Neural cell (in vitro differentiated cells): Measurements from ENCODE around the gene GNG7. TPM values are rescaled to one million over a fixed set of nuclear protein-coding genes. Genes with fewer than 3 reads are reported as not detected.
A peak's percentile ranks its signal among the peaks of the same experiment; 100 is the strongest.

Experiments
- H2AFZ ChIP-seq: fragments of 200-600, 300-800 bp; sonication (generic), shearing (Covaris generic); 2 replicates; pipeline ENCODE4 v1.6.0; 2014; ENCODE audit warnings: low read depth, mild to moderate bottlenecking, antibody characterized with exemption, low read length, moderate library complexity
- H3F3A ChIP-seq: fragments of 200-600 bp; shearing (Covaris generic); 2 replicates; pipeline ENCODE4 v1.6.1; 2016; ENCODE audit warnings: mild to moderate bottlenecking, moderate library complexity, mixed read lengths, antibody characterized with exemption, low read length; ENCODE audit not compliant: insufficient read depth, poor library complexity, severe bottlenecking
- H3K27ac ChIP-seq: fragments of 200-600, 300-800 bp; sonication (generic), shearing (Covaris generic); 2 replicates; pipeline ENCODE4 v1.5.1; 2014; ENCODE audit warnings: mild to moderate bottlenecking, low read length, moderate library complexity
- H3K27me3 ChIP-seq: fragments of 300-800, 200-600 bp; sonication (generic), shearing (Covaris generic); 2 replicates; pipeline ENCODE4 v1.6.0; 2014; ENCODE audit warnings: mild to moderate bottlenecking, low read depth, low read length, moderate library complexity; ENCODE audit not compliant: insufficient read depth
- H3K36me3 ChIP-seq: fragments of 300-800, 200-600 bp; sonication (generic), shearing (Covaris generic); 2 replicates; pipeline ENCODE4 v1.5.1; 2014; ENCODE audit warnings: mild to moderate bottlenecking, antibody characterized with exemption, low read length, moderate library complexity; ENCODE audit not compliant: insufficient read depth
- H3K4me2 ChIP-seq: fragments of 300-800, 200-600 bp; sonication (generic), shearing (Covaris generic); 2 replicates; pipeline ENCODE4 v1.6.0; 2014; ENCODE audit warnings: mild to moderate bottlenecking, low read length
- H3K4me3 ChIP-seq: fragments of 300-800, 200-600 bp; sonication (generic), shearing (Covaris generic); 2 replicates; pipeline ENCODE4 v1.5.1; 2014; ENCODE audit warnings: mild to moderate bottlenecking, low read length, moderate library complexity
- H3K79me2 ChIP-seq: fragments of 200-600 bp; shearing (Covaris generic); replicated peaks from 2 replicates; pipeline ENCODE4 v1.6.0; 2014; ENCODE audit warnings: mild to moderate bottlenecking, low read length, moderate library complexity; ENCODE audit not compliant: insufficient read depth
- H3K9ac ChIP-seq: fragments of 300-800, 200-600 bp; sonication (generic), shearing (Covaris generic); 2 replicates; pipeline ENCODE4 v1.6.1; 2016; ENCODE audit warnings: mild to moderate bottlenecking, low read length, mixed read lengths
- H3K9me2 ChIP-seq: fragments of 200-600 bp; shearing (Covaris generic); 2 replicates; pipeline ENCODE4 v1.6.1; 2016; ENCODE audit warnings: mild to moderate bottlenecking, low read length, mixed read lengths; ENCODE audit not compliant: insufficient read depth
- H3K9me3 ChIP-seq: fragments of 200-600, 300-800 bp; sonication (generic), shearing (Covaris generic); 2 replicates; pipeline ENCODE4 v1.6.1; 2016; ENCODE audit warnings: mild to moderate bottlenecking, mixed run types, low read length, moderate library complexity, mixed read lengths
- H4K20me1 ChIP-seq: fragments of 200-600 bp; shearing (Covaris generic); 2 replicates; pipeline ENCODE4 v1.6.1; 2016; ENCODE audit warnings: mild to moderate bottlenecking, mixed run types; ENCODE audit not compliant: insufficient read depth
- EP300 ChIP-seq: fragments of 450-650 bp; conservative IDR thresholded peaks from 2 replicates; pipeline ENCODE4 v1.6.1; 2014; ENCODE audit warnings: antibody characterized with exemption, mild to moderate bottlenecking, moderate library complexity; ENCODE audit not compliant: poor library complexity, severe bottlenecking
- EZH2 ChIP-seq: fragments of 200-600, 300-800 bp; shearing (Covaris generic), sonication (generic); IDR thresholded peaks from 2 replicates; pipeline ENCODE4 v1.6.1; 2014; ENCODE audit warnings: antibody characterized with exemption, low read length, borderline replicate concordance, mild to moderate bottlenecking; ENCODE audit not compliant: insufficient read depth, poor library complexity, severe bottlenecking
- MXI1 ChIP-seq: fragments of 450-650 bp; conservative IDR thresholded peaks from 2 replicates; pipeline ENCODE4 v1.6.1; 2014; ENCODE audit warnings: antibody characterized with exemption, mild to moderate bottlenecking; ENCODE audit not compliant: poor library complexity, severe bottlenecking
- POLR2AphosphoS5 ChIP-seq: IDR thresholded peaks from 2 replicates; pipeline ENCODE4 v1.6.1; 2012
- RAD21 ChIP-seq: fragments of 450-650 bp; conservative IDR thresholded peaks from 2 replicates; pipeline ENCODE4 v1.6.1; 2014; ENCODE audit warnings: antibody characterized with exemption, mild to moderate bottlenecking, moderate library complexity
- SMC3 ChIP-seq: fragments of 450-650 bp; conservative IDR thresholded peaks from 2 replicates; pipeline ENCODE4 v1.6.1; 2014; ENCODE audit warnings: antibody characterized with exemption, mild to moderate bottlenecking, moderate library complexity; ENCODE audit not compliant: poor library complexity
- TAF1 ChIP-seq: IDR thresholded peaks from 2 replicates; pipeline ENCODE4 v1.6.1; 2012; ENCODE audit warnings: low read depth
- polyA plus RNA-seq: library from polyadenylated mRNA; depleted of rRNA; stranded (reverse); fragments of >200 nt; gene quantifications from 2 replicates; pipeline ENCODE4 v1.2.3, GENCODE V29; 2014
- small RNA-seq, 3 experiments: library from RNA; depleted of rRNA; stranded (forward); fragments of <200 nt; gene quantifications; one replicate each; pipeline ENCODE3, GENCODE V24; 2012
- TF ChIP-seq, protein P1 (sequence below): fragments of 450-650 bp; IDR thresholded peaks from 2 replicates; pipeline ENCODE4 v1.5.1; 2014; ENCODE audit warnings: antibody characterized with exemption, mild to moderate bottlenecking, moderate library complexity; ENCODE audit not compliant: poor library complexity, severe bottlenecking
- TF ChIP-seq, protein P2 (sequence below): IDR thresholded peaks from 2 replicates; pipeline ENCODE4 v1.6.1; 2012; ENCODE audit warnings: borderline replicate concordance

GNG7 gene
- polyA plus RNA-seq, 1 donor from 2014 or later, result 3.0 TPM

DNA sequence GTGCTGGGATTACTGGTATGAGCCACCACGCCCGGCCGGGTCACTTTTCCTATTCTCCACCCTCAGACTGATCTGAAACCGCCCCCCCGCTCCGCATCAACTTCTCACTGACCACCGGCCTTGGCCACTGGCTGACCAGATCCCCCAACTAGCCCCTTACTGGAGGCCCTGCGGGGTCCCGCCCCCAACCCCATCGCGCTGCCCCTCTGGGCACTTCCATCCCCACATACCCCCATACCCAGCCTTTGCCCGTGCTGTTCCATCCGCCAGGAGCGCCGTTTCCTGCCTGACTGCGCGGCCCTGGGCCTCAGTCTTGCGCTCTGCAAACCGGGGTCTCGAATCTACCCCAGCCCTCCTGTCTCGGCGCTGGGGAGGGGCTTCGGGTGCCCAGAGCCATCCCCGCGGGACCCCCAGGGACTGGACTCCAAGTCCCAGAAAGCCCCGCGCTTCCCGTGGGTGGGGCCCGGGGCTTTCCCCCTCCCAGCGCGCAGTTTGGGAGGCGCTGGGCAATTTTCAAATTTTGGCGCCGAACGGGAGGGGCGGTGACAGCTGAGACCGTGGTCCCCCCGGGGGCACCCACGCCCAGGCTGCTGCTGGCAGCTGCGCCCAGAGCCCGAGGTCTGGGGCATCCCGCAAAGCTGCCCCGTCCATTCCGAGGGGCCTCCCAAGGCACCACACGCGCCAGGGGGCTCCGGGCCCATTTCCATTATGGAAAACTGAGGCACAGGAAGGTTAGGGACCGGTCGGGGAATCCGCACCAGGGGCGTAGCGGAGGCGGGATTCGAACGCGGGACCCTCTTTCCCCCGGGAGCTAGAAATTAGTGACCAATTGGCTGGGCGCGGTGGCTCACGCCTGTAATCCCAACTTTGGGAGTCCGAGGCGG lies 240.5 kb downstream of the GNG7 start:
- Histone ChIP-seq H3K4me3 (peak overlapping the region; percentile 48), H3K4me2 (no peak overlapping the region), H3K9me3 (no peaks in the 10 kb centered on the region), H3K36me3 (no peaks in the 10 kb centered on the region), H3K9ac (no peak overlapping the region), H3K27me3 (peaks cover 19% of the 10 kb centered on the region), H2AFZ (no peak overlapping the region), H3K27ac (no peak overlapping the region), H4K20me1 (no peaks in the 10 kb centered on the region), H3K79me2 (no peaks in the 10 kb centered on the region), H3K9me2 (no peaks in the 10 kb centered on the region), H3F3A (no peaks in the 10 kb centered on the region)
- TF ChIP-seq, protein P1, sequence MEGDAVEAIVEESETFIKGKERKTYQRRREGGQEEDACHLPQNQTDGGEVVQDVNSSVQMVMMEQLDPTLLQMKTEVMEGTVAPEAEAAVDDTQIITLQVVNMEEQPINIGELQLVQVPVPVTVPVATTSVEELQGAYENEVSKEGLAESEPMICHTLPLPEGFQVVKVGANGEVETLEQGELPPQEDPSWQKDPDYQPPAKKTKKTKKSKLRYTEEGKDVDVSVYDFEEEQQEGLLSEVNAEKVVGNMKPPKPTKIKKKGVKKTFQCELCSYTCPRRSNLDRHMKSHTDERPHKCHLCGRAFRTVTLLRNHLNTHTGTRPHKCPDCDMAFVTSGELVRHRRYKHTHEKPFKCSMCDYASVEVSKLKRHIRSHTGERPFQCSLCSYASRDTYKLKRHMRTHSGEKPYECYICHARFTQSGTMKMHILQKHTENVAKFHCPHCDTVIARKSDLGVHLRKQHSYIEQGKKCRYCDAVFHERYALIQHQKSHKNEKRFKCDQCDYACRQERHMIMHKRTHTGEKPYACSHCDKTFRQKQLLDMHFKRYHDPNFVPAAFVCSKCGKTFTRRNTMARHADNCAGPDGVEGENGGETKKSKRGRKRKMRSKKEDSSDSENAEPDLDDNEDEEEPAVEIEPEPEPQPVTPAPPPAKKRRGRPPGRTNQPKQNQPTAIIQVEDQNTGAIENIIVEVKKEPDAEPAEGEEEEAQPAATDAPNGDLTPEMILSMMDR, result no peak
- TF ChIP-seq, protein P2, sequence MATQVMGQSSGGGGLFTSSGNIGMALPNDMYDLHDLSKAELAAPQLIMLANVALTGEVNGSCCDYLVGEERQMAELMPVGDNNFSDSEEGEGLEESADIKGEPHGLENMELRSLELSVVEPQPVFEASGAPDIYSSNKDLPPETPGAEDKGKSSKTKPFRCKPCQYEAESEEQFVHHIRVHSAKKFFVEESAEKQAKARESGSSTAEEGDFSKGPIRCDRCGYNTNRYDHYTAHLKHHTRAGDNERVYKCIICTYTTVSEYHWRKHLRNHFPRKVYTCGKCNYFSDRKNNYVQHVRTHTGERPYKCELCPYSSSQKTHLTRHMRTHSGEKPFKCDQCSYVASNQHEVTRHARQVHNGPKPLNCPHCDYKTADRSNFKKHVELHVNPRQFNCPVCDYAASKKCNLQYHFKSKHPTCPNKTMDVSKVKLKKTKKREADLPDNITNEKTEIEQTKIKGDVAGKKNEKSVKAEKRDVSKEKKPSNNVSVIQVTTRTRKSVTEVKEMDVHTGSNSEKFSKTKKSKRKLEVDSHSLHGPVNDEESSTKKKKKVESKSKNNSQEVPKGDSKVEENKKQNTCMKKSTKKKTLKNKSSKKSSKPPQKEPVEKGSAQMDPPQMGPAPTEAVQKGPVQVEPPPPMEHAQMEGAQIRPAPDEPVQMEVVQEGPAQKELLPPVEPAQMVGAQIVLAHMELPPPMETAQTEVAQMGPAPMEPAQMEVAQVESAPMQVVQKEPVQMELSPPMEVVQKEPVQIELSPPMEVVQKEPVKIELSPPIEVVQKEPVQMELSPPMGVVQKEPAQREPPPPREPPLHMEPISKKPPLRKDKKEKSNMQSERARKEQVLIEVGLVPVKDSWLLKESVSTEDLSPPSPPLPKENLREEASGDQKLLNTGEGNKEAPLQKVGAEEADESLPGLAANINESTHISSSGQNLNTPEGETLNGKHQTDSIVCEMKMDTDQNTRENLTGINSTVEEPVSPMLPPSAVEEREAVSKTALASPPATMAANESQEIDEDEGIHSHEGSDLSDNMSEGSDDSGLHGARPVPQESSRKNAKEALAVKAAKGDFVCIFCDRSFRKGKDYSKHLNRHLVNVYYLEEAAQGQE, result no peak
- TF ChIP-seq TAF1, result no peak
- no peak for TF ChIP-seq EP300
- no peak for TF ChIP-seq MXI1
- TF ChIP-seq RAD21, result no peak
- TF ChIP-seq POLR2AphosphoS5, result no peak
- no peak for TF ChIP-seq SMC3
- no peak for TF ChIP-seq EZH2

Small RNA genes within 50 kb of the gene (small RNA-seq; reads per million reads assigned to genes)
- gene MIR7850 (0 to 0.81 (median 0) reads per million in 3 experiments), gene RN7SL121P (0 reads per million in 3 experiments), gene RNU6-993P (0 reads per million in 3 experiments)

Other genes with a start within 250 kb of the GNG7 start
- gene LMNB2, start 245.7 kb downstream of the GNG7 start, polyA plus RNA-seq, result 44.1 and 48.8 TPM in 2 replicates
- 0.44 TPM in 1 of 2 replicates, not detected in the other for gene GADD45B, start 226.6 kb downstream of the GNG7 start, polyA plus RNA-seq
- gene DIRAS1, start 18.7 kb upstream of the GNG7 start, polyA plus RNA-seq, result 39.8 and 59.1 TPM in 2 replicates
- gene SLC39A3, start 37.3 kb upstream of the GNG7 start, polyA plus RNA-seq, result 56.4 and 72.8 TPM in 2 replicates
- 80.6 and 93.4 TPM in 2 replicates for gene SGTA, start 80.6 kb upstream of the GNG7 start, polyA plus RNA-seq
- gene THOP1, start 82.8 kb upstream of the GNG7 start, polyA plus RNA-seq, result 102 and 113 TPM in 2 replicates
- gene ZNF554, start 117.2 kb upstream of the GNG7 start, polyA plus RNA-seq, result 22.5 and 24.0 TPM in 2 replicates
- 6.5 and 8.6 TPM in 2 replicates for gene ZNF555, start 138.8 kb upstream of the GNG7 start, polyA plus RNA-seq
- 0.14 and 0.28 TPM in 2 replicates for gene ZNF556, start 164.6 kb upstream of the GNG7 start, polyA plus RNA-seq
- 3.0 and 5.8 TPM in 2 replicates for gene ZNF57, start 198.2 kb upstream of the GNG7 start, polyA plus RNA-seq
- 10.2 and 13.0 TPM in 2 replicates for gene ZNF77, start 242.3 kb upstream of the GNG7 start, polyA plus RNA-seq